H1 (cell line): Measurements from ENCODE around the gene KIR3DL1. TPM values are rescaled to one million over a fixed set of nuclear protein-coding genes. Genes with fewer than 3 reads are reported as not detected.

Experiments used
- CTCF ChIA-PET: fragments of 300-600 bp; sonication (Branson Sonifier 250); formaldehyde crosslinking; loops from one replicate; lab custom pipeline; 2021; ENCODE audit not compliant: partially characterized antibody; lab: Charles Lee
- POLR2A ChIA-PET: fragments of 300-600 bp; sonication (Branson Sonifier 250); formaldehyde crosslinking; loops from one replicate; lab custom pipeline; 2021; ENCODE audit warnings: inconsistent platforms; ENCODE audit not compliant: partially characterized antibody; lab: Charles Lee
- DNase-seq, 2 experiments: peaks; one replicate each; pipeline versions ENCODE4 v3.0.0 to v3.0.0-alpha.2; 2010 to 2022; ENCODE audit warnings: low spot score in 2 of 2, low read depth in 1 of 2, mixed read lengths in 1 of 2
- FAIRE-seq: peaks from 2 replicates; lab custom pipeline; 2011; peaks lifted over from hg19 to GRCh38; lab: Jason Lieb, UNC
- H2AFZ ChIP-seq: 2 replicates; pipeline ENCODE4 v1.8.1; 2012; ENCODE audit warnings: low read length, inconsistent platforms
- H2AK5ac ChIP-seq: 2 replicates; pipeline ENCODE4 v1.6.1; 2013; ENCODE audit warnings: low read depth, low read length
- H2BK120ac ChIP-seq: replicated peaks from 2 replicates; pipeline ENCODE3; 2013; ENCODE audit warnings: low read depth, low read length, inconsistent platforms
- H2BK12ac ChIP-seq: 2 replicates; pipeline ENCODE4 v1.6.1; 2013; ENCODE audit warnings: low read depth, low read length
- H2BK15ac ChIP-seq: 2 replicates; pipeline ENCODE4 v1.6.1; 2013; ENCODE audit warnings: low read length
- H2BK20ac ChIP-seq: 2 replicates; pipeline ENCODE4 v1.6.1; 2013; ENCODE audit warnings: low read length
- H2BK5ac ChIP-seq: 2 replicates; pipeline ENCODE4 v1.6.1; 2013; ENCODE audit warnings: low read depth, low read length
- H3K14ac ChIP-seq: 2 replicates; pipeline ENCODE4 v1.6.1; 2013; ENCODE audit warnings: inconsistent platforms; ENCODE audit not compliant: insufficient read length
- H3K18ac ChIP-seq: 2 replicates; pipeline ENCODE4 v1.6.1; 2013; ENCODE audit warnings: low read length; ENCODE audit errors: extremely low read depth
- H3K23ac ChIP-seq: 2 replicates; pipeline ENCODE4 v1.6.1; 2013; ENCODE audit warnings: inconsistent platforms; ENCODE audit not compliant: insufficient read length
- H3K23me2 ChIP-seq: 2 replicates; pipeline ENCODE4 v1.6.1; 2013; ENCODE audit warnings: low read depth, low read length
- H3K27ac ChIP-seq: 2 replicates; pipeline ENCODE4 v1.6.1; 2011; ENCODE audit warnings: low read depth, low read length, inconsistent platforms
- H3K27me3 ChIP-seq, 4 experiments: replicated peaks in 1 of 4; 1 replicate in 1 of 4; 2 replicates in 3 of 4; pipeline versions ENCODE4 v1.6.1 to v1.8.1; 2011 to 2013; ENCODE audit warnings: low read length in 3 of 4, mild to moderate bottlenecking in 3 of 4, inconsistent platforms in 2 of 4, mixed read lengths in 2 of 4, moderate library complexity in 1 of 4; ENCODE audit not compliant: control insufficient read depth in 3 of 4, insufficient read depth in 3 of 4; ENCODE audit errors: extremely low read depth in 1 of 4
- H3K36me3 ChIP-seq, 4 experiments: 2 replicates each; pipeline versions ENCODE4 v1.6.1 to v1.8.1; 2011 to 2013; ENCODE audit warnings: mild to moderate bottlenecking in 4 of 4, low read length in 3 of 4, moderate library complexity in 2 of 4, control low read depth in 1 of 4, inconsistent platforms in 1 of 4; ENCODE audit not compliant: insufficient read depth in 4 of 4, control insufficient read depth in 2 of 4
- H3K4ac ChIP-seq: replicated peaks from 2 replicates; pipeline ENCODE3; 2013; ENCODE audit warnings: low read length, low read depth, mixed read lengths, inconsistent platforms; ENCODE audit not compliant: insufficient read length
- H3K4me1 ChIP-seq, 4 experiments: replicated peaks in 1 of 4; 1 replicate in 1 of 4; 2 replicates in 3 of 4; pipeline versions ENCODE4 v1.6.1 to v1.8.1; 2011 to 2013; ENCODE audit warnings: low read length in 3 of 4, inconsistent platforms in 2 of 4, mixed read lengths in 1 of 4; ENCODE audit not compliant: insufficient read depth in 4 of 4, control insufficient read depth in 3 of 4
- H3K4me2 ChIP-seq, 2 experiments: 2 replicates each; pipeline versions ENCODE4 v1.6.1 to v1.8.1; 2011 to 2013; ENCODE audit warnings: low read depth in 2 of 2, low read length in 2 of 2, control low read depth in 1 of 2, inconsistent platforms in 1 of 2, mild to moderate bottlenecking in 1 of 2; ENCODE audit not compliant: insufficient read depth in 1 of 2
- H3K4me3 ChIP-seq, 4 experiments: fragments of 200-600, 300-600 bp in 1 of 4; sonication (generic), shearing (Covaris generic), sonication (Bioruptor Twin) in 1 of 4; 2 replicates each; pipeline versions ENCODE4 v1.5.1 to v1.8.1; 2011 to 2016; ENCODE audit warnings: low read length in 4 of 4, low read depth in 3 of 4, control low read depth in 2 of 4, inconsistent platforms in 2 of 4, mild to moderate bottlenecking in 2 of 4, mixed read lengths in 1 of 4, moderate library complexity in 1 of 4; ENCODE audit not compliant: insufficient read depth in 2 of 4; ENCODE audit errors: extremely low read depth in 1 of 4
- H3K56ac ChIP-seq: replicated peaks from 2 replicates; pipeline ENCODE3; 2013; ENCODE audit warnings: low read depth, mild to moderate bottlenecking, mixed read lengths, low read length, inconsistent platforms; ENCODE audit not compliant: insufficient read length
- H3K79me1 ChIP-seq: 2 replicates; pipeline ENCODE4 v1.6.1; 2013; ENCODE audit warnings: low read depth, low read length, control low read depth
- H3K79me2 ChIP-seq, 2 experiments: 2 replicates each; pipeline versions ENCODE4 v1.6.1 to v1.8.1; 2012 to 2013; ENCODE audit warnings: low read length in 2 of 2, mild to moderate bottlenecking in 2 of 2, inconsistent platforms in 1 of 2; ENCODE audit not compliant: insufficient read depth in 2 of 2, control insufficient read depth in 1 of 2
- H3K9ac ChIP-seq, 4 experiments: replicated peaks in 1 of 4; 1 replicate in 1 of 4; 2 replicates in 3 of 4; pipeline versions ENCODE4 v1.6.1 to v1.8.1; 2011 to 2013; ENCODE audit warnings: low read depth in 3 of 4, low read length in 3 of 4, control low read depth in 2 of 4, mild to moderate bottlenecking in 2 of 4, moderate library complexity in 2 of 4, inconsistent platforms in 1 of 4; ENCODE audit errors: extremely low read depth in 1 of 4
- H3K9me3 ChIP-seq, 2 experiments: 2 replicates each; pipeline versions ENCODE4 v1.6.1 to v1.8.1; 2012 to 2013; ENCODE audit warnings: mild to moderate bottlenecking in 2 of 2, moderate library complexity in 2 of 2, control low read depth in 1 of 2, inconsistent platforms in 1 of 2, low read depth in 1 of 2, low read length in 1 of 2, mixed read lengths in 1 of 2; ENCODE audit not compliant: insufficient read depth in 2 of 2
- H4K20me1 ChIP-seq, 2 experiments: replicated peaks in 1 of 2; 2 replicates each; pipeline versions ENCODE3 to v1.8.1; 2011 to 2013; ENCODE audit warnings: inconsistent platforms in 2 of 2, low read length in 2 of 2, mild to moderate bottlenecking in 1 of 2; ENCODE audit not compliant: insufficient read depth in 2 of 2, control insufficient read depth in 1 of 2
- H4K5ac ChIP-seq: 2 replicates; pipeline ENCODE4 v1.6.1; 2013; ENCODE audit warnings: low read length, low read depth, mixed read lengths, inconsistent platforms; ENCODE audit not compliant: insufficient read length
- H4K8ac ChIP-seq: 2 replicates; pipeline ENCODE4 v1.8.0; 2013; ENCODE audit warnings: mild to moderate bottlenecking, moderate library complexity, low read length, inconsistent platforms; ENCODE audit not compliant: insufficient read depth; ENCODE audit errors: extremely low read depth
- H4K91ac ChIP-seq: replicated peaks from 2 replicates; pipeline ENCODE3; 2013; ENCODE audit warnings: low read length, mixed read lengths, inconsistent platforms; ENCODE audit not compliant: insufficient read length
- CHD2 ChIP-seq: IDR thresholded peaks from 2 replicates; pipeline ENCODE4 v1.6.1; 2012; ENCODE audit warnings: low read length, improper control_type of control experiment
- SIN3A ChIP-seq, 2 experiments: IDR thresholded peaks in 1 of 2; conservative IDR thresholded peaks in 1 of 2; 2 replicates each; pipeline ENCODE4 v1.6.1; 2011 to 2012; ENCODE audit warnings: low read length in 2 of 2, improper control_type of control experiment in 1 of 2, low read depth in 1 of 2, mild to moderate bottlenecking in 1 of 2
- WGBS, 2 experiments: shearing (Covaris generic) in 1 of 2; methylation state at CpG; one replicate each; pipeline versions ENCODE4 v1.1.6 to v1.1.7; 2013 to 2015; ENCODE audit warnings: low lambda C conversion rate in 2 of 2, mixed read lengths in 2 of 2, inconsistent platforms in 1 of 2, low coverage in 1 of 2, missing lambda C conversion rate in 1 of 2; ENCODE audit not compliant: insufficient replicate concordance in 2 of 2, insufficient coverage in 1 of 2, insufficient read length in 1 of 2; ENCODE audit errors: extremely low coverage in 1 of 2, missing lambda C conversion rate in 1 of 2; 5-methylcytosine and 5-hydroxymethylcytosine counted together
- polyA plus RNA-seq, 7 experiments: library from polyadenylated mRNA; depleted of rRNA in 3 of 7; stranded (reverse) in 5 of 7; unstranded in 2 of 7; fragments of >200 nt in 5 of 7; fragments of 200-250 nt in 2 of 7; gene quantifications; 1 replicate in 5 of 7; 2 replicates in 1 of 7; 4 replicates in 1 of 7; pipeline versions ENCODE4 v1.2.1 to v1.2.3, GENCODE V29; 2011 to 2013; ENCODE audit warnings: missing spikeins in 2 of 7, mixed read lengths in 2 of 7
- total RNA-seq: library from RNA; stranded (reverse); fragmentation: NEBNext Ultra II Directional; extraction: Animal tissue kit (Norgen Biotek cat#: 25700); gene quantifications from 2 replicates; pipeline ENCODE4 v1.2.1, GENCODE V29; 2021

The KIR3DL1 gene
- total and polyA plus RNA-seq, 2 of the 8 experiments (the other 6 are each of a cell fraction or from before 2014, with no cell fraction given), result not detected

GRCh38 chr19:54804101-54804500, 12.2 kb upstream of the KIR3DL1 start:
- H3K23ac ChIP-seq, result no peak overlapping the region
- no peaks in the 10 kb centered on the region for H4K20me1 ChIP-seq
- no peak overlapping the region for H2BK20ac ChIP-seq
- H3K4me3 ChIP-seq, result no peak overlapping the region
- H2AFZ ChIP-seq, result no peak overlapping the region
- no peaks in the 10 kb centered on the region for H3K4me1 ChIP-seq
- H3K9ac ChIP-seq, result no peak overlapping the region
- H2AK5ac ChIP-seq, result no peak overlapping the region
- no peak overlapping the region for H3K14ac ChIP-seq
- no peak overlapping the region for H3K4me2 ChIP-seq
- no peak overlapping the region for H2BK15ac ChIP-seq
- H3K23me2 ChIP-seq, result no peaks in the 10 kb centered on the region
- ChIA-PET POLR2A (no interaction called here), CTCF (no interaction called here)
- no peaks in the 10 kb centered on the region; a peak in 1 of 8 replicates for H3K36me3 ChIP-seq
- DNase-seq, result no peak
- H3K79me2 ChIP-seq, result no peaks in the 10 kb centered on the region
- H3K4ac ChIP-seq, result no peak overlapping the region
- TF ChIP-seq CHD2 (no peak), SIN3A (conservative IDR thresholded peaks at IDR 0.05 in 1 of 2, IDR thresholded peaks at IDR 0.05 in 1 of 2; ENCODE audit: low read depth in 1 of 2, low read length in 2 of 2) (no peak)
- no peak overlapping the region for H3K27ac ChIP-seq
- no peak overlapping the region for H4K5ac ChIP-seq
- no peak overlapping the region for H3K56ac ChIP-seq
- no peak overlapping the region for H4K8ac ChIP-seq
- no peaks in the 10 kb centered on the region for H3K27me3 ChIP-seq
- H3K18ac ChIP-seq, result no peak overlapping the region
- no peaks in the 10 kb centered on the region for H3K79me1 ChIP-seq
- H4K91ac ChIP-seq, result no peak overlapping the region
- H2BK5ac ChIP-seq, result no peak overlapping the region
- no peak overlapping the region for H2BK12ac ChIP-seq
- 61% methylated on average over 5 of the region's 5 CpGs; no CpG with 5 or more reads in 1 of the 2 experiments for WGBS, 2 experiments
- H3K9me3 ChIP-seq, result peaks cover 65 to 75% of the 10 kb centered on the region in 2 experiments
- no peak overlapping the region for H2BK120ac ChIP-seq
- no peak for FAIRE-seq
